ENCODE results near the gene SCAF11. TPM values are rescaled to one million over a fixed set of nuclear protein-coding genes. Genes with fewer than 3 reads are reported as not detected.

Gene SCAF11
- total RNA-seq, 1 donor from 2014 or later: 115 TPM

DNA sequence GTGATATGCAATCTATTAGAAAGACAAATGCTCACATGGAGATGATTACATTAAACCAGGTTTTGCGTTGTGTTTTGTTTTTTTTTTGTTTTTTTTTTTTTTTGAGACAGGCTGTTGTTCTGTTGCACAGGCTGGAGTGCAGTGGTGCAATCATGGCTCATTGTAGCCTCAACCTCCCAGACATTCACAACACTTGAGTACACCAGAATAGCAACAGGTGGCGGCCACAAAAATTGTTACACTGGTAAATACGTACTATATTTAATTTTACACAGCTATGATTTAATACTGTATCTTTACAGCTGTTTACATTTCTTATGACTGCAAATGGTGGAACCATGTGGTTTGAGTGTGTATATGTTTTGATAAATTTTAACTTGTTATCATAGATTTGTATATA is 60.0 kb downstream of the SCAF11 start:
- no peak for DNase-seq (ENCODE audit: low spot score)

DNA sequence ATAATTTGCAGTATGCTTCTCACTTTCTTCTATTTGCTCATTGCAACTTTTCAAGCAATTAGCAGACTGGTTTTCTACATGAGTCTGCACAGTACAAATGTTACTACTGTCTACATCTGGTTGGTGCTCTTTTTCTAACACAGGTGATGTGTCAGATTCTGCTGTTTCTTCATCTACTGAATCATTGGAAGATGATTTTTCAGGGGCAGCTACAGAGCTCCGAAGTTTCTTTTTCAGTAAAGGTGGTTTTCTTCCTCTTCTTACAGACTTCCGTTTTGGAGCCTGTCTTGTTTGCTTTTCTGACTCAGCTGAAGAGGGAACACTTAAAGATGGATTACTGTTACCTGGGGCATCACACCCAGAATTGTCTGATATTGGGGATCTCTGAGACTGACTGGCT is 62.1 kb downstream of the SCAF11 start:
- DNase-seq (ENCODE audit: low spot score): no peak

DNA sequence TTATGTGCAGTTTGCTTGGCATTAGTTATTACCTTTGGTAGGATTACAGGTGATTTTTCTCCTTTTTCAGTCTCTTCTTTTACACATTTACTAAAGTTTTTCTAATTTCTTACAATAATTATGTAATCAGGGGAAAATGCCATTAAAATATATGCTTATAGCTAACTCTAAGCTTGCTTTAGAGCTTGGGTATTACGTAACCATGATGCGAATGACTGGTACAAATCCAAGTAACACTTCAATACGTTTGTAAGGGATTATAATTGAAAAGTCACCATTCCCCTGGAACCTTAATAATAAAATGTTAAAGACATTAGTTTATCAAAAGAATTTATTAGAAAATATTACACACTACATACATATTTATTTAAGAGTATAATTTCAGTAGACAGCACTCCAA is 71.6 kb downstream of the SCAF11 start:
- DNase-seq (ENCODE audit: low spot score): no peak

DNA sequence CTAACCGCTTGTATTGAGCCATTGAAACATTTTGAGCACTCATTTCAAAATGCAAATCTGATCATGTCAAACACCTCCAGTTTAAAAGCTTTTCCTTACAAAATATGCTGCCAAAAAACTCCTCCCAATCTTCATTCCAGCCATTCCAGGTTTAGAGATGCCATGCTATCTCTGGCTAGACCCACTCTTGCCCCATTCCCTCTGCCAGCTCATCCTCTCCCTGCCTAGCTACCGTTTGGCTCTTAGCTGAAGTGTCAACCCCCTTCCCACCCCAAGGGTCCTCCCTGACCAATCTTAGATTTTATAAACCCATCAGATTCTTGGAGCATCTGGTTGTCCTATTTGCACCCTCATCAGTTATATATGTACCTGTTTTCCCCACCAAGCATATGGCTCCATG is 75.0 kb downstream of the SCAF11 start:
- no peak for DNase-seq (ENCODE audit: low spot score)

DNA sequence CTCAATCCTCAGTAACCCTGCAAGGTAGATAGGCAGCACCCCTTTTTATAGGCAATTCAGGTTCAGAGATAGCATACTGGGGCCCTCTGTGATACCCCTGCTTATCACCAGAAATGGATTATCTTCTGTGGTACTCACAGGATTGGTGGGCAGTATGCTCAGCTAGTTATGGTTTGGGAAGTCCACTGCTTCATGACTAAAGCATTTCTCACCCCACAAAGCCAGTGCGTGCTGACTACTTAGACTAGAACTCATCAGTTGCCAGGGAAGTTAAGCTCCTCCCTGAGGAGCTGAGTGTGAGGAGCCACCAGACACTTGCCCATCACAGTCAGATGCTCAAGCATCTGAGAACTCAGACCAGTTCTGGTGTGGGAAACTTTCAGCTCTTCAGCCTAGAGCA is 76.3 kb downstream of the SCAF11 start:
- DNase-seq (ENCODE audit: low spot score): no peak

DNA sequence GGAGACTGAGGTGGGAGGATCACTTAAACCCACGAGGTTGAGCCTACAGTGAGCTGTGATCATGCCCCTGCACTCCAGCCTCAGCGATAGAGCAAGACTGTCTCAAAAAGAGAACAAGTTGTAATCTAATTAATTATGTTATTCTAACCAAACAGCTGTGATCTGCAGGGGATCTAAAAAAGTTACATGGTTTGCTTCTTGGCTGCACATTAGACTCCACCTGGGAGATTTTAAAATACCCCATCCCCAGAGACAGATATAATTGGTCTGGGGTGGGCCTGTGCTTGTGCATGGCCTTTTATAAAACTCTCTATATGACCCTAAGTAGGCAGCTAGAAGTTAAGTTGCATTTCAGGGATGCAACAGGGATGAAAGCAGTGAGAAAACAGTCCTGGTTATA is 76.7 kb downstream of the SCAF11 start:
- no peak for DNase-seq (ENCODE audit: low spot score)

DNA sequence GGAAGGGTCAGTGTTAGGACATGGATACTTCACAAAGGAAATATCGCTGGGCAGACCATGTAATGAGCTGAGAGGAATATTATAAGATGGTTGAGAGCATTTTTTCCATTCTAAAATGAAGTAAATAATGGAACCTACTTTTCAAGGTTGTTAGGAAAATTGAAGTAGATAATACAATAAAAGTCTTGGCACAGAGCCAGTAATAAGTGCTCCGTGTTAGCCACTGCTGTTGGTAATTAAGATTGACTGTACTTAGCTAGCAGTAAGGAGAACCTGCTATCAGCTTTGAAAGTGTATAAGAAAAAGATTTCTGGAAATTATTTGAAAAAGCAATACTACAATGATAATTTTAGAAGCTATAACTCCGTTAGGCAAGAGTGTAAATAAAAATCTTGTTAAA is 77.6 kb downstream of the SCAF11 start:
- DNase-seq (ENCODE audit: low spot score): no peak

DNA sequence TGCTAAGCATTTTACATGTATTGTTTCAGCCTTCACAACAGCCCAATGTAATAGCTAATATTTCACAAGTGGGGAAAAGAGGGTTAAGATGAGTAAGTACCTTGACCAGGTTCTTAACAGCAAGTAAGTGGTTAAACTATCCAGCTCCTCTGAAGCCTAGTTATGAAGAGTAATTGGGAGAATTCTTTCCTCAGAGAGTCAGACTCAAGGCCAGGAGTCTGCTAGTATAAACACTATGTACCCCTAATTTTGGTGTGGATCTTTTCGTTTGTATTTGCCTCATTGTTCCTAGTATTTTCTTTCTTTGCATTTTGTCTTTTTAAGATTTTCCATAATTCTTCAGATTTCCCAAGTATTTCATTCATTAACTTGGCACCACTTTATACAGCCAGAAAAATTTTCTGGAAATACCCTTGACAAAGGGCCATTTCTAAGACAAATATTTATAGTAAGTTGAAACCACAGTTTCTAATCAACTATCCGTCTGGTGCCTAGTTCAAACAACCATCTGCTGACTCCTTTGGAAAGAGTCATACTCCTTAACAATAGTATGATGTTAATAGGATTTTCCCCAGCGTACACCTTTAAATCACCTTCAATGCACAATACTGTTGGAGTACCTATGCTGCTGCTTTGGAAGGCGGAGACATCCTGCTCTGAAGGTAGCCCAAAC is 81.2 kb downstream of the SCAF11 start:
- no peak for DNase-seq (ENCODE audit: low spot score)

DNA sequence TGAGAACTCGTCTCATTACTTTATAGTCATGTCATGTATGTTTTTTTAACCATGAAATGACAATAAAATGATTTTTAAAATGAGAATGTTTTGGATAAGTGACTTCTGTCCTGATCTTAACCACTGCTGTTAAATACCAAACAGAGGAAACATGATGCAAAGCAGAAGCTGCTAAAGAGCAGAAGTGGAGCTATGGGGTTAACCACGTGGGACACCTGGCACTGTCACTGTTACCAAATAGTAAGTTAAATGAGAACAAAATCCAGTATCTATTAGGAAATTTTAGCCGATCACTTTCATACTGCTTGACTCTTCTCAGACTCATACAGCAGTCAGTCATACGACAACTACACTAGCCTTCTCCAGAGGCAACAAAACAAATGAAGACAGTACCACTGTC is 82.4 kb downstream of the SCAF11 start:
- DNase-seq (ENCODE audit: low spot score): no peak

DNA sequence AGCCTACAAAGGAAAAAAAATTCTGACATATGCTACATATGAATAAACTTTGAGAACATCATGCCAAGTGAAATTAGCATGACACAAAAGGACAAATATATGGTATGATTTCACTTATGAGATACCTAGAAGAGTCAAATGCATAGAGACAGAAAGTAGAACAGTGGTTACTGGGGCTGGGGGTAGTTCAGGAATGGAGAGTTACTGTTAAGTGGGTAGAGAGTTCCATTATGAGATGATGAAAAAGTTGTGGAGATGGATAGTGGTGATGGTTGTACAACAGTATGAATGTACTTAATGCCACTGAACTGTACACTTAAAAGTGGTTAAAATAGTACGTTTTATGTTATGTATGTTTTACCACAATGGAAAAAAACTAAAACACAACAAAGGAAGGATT is 92.3 kb downstream of the SCAF11 start:
- no peak for DNase-seq (ENCODE audit: low spot score)

DNA sequence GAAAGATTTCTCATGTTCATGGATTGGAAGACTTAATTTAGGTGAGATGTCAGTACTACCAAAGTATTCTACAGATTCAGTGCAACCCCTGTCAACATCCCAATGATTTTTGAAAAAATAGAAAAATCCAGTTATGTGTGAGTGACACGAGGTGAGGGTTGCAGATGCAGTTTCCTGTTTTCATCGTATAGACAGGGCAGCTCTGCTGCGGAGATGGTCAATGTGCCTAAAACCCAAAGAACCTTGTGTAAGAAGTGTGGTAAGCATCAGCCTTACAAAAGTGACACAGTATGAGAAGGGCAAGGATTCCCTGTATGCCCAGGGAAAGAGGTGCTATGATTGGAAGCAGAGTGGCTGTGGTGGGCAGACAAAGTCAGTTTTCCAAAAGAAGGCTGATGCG is 94.4 kb downstream of the SCAF11 start:
- DNase-seq (ENCODE audit: low spot score): no peak

DNA sequence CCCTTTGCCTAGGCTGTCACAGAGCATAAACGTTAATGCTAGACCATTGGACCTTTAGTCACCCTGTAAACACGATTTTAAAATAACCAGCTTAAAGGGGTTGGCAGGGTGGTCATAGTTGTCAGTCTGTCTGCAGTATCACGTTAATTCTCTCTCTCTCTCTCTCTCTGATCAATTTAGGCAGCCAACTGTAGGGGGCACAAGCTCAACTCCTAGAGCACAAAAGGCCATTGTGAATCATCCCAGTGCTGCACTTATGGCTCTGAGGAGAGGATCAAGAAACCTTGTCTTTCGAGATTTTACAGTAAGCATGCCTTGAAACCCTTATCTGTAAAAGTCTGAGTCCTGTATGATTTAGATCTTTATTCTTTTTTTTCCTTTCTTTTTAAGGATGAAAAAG is 97.1 kb downstream of the SCAF11 start:
- no peak for DNase-seq (ENCODE audit: low spot score)

DNA sequence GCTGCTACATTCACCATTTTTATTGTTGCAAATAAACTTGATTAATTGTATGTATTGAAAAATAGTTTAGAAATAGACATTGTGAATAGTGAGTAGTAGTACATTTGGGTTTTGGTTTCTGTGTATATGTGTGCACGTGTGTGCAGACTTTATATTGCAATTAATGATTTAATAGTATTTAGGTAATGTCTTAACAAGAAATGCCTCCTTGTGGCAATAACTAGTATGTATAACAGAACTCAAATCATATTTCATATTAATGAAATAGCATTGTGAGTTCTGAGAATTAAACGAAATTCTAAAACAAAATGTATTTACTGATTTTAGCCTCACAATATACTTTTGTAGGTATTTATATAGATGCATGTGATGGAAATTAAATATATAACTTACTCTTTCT is 100.1 kb downstream of the SCAF11 start:
- DNase-seq (ENCODE audit: low spot score): no peak

DNA sequence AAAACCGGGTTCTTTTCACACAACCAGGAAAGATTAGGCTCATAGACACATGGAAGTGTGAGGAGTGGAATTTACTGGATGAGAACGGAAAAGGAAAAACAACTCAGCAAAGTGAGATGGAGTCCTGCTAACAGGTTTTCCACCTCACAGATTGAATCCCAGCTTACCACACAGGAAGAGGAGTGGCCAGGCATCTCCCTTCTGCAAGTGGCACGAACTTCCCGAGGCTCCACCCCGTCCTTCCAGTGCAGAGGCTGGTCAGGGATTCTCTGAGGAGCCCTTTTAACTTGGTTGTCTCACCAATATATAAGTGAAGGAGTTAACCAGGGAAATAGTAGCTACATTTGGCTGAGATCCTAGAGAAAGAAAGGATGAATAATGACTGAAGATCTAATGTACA is 102.8 kb downstream of the SCAF11 start:
- no peak for DNase-seq (ENCODE audit: low spot score)

DNA sequence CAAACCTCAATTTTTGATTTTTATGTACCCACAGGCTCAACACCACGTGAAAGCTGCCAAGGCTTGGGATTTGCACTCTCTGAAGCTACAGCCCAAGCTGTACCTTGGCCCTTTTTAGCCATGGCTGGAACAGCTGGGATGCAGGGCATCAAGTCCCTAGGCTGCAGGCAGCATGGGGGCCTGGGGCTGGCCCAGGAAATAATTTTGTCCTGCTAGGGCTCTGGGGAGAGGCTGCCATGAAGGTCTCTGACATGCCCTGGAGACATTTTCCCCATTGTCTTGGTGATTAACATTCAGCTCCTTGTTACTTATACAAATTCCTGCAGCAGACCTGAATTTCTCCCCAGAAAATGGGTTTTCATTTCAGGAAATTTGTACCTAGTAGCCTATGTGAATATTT is 103.7 kb downstream of the SCAF11 start:
- DNase-seq (ENCODE audit: low spot score): no peak

DNA sequence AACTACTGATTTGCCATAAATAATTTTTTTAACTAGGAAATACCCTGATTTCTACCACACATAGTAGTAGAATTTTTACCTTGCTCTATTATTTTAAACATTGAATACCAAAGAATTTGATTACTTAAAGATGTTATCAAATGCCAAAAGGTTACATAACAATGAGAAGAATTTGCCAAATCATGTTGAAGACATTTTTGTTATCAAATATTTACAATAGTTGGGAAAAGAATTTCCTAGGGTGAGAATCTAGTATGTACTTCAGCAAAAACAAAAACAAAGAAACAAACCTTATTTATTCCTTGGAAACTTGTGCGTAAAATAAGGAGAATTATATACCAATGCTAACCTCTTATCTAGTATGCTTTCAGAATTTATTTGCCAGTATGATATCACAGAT is 107.2 kb downstream of the SCAF11 start:
- no peak for DNase-seq (ENCODE audit: low spot score)

DNA sequence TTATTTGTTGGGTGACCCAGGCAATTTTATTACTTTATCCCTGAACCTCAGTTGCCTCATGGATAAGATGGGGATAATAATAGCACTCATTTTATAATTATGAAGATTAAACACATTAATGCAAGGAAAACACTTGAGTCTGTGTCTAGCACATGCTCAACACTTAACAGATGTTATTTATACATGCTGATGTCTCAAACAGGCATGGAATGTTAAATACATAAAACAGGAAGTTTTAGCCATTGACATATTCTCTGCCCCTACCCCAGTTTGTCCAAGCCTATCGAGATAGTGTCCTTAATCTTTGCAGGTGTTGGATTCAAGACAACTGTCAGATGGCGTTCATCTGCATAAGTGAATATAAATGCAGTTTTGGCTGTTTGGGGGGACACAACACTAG is 109.8 kb downstream of the SCAF11 start:
- DNase-seq (ENCODE audit: low spot score): no peak

DNA sequence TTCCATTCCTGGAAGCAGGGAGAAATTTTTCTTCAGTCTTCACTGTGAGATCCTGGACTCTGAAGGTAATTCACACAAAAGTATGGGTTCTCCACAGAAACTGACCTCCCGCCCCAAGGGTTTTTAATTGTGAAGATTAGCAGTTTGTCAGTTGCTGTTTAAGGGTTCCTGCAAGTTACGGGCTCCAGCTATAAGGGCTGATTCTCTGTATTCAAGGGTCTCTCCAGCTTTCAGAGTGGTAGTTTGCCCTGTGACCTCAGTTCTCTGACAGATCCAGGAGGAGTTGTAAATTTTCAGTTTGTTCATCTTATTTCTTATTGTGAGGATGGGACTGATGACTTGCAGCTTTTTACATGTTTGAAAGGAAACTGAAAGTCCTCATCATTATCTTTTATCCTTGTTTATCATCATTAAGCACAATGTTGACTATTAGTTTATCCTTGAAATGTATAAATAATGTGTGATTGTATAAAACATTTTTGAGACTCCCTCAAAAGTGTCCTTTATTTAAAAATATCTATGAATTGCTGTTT is 110.9 kb downstream of the SCAF11 start:
- DNase-seq (ENCODE audit: low spot score): no peak

DNA sequence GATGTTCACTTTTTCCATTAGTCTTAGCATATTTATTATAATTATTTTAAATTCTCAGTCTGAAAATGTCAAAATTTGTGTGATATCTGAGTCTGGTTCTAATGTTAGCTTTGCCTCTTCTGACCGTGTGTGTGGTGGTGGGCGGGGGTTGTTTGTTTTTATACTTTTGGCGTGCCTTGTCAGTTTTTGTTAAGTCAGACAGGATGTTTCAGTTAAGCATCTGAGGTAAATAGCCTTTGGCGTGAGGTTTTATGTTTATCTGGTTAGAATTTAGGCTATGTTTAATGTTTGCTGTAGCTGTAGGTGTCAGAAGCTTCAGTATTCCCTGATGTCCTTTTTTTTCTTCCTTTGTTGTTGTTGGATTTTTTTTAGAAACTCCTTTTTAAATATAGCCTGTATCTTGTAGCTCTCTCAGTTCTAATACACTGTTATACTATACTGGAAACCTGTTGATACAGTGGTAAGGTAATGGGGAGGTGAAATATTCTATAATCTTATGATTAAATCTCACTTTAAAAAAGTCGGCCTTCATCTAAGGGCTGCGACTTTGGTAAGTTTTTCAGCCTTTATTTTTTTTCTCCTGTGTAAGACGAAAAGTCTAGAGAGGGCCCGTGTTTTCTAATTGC is 111.6 kb downstream of the SCAF11 start:
- no peak for DNase-seq (ENCODE audit: low spot score)

DNA sequence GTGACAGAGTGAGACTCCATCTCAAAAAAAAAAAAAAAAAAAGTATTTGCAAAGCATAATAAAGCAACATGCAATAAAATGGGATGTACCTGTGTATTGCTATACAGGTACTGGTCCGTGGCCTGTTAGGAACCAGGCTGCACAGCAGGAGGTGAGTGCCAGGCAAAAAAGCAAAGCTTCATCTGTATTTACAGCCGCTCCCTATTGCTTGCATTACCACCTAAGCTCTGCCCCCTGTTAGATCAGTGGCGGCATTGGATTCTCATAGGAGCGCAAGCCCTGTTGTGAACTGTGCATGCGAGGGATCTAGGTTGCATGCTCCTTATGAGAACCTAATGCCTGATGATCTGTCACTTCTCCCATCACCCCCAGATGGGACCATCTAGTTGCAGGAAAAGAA is 113.3 kb downstream of the SCAF11 start:
- DNase-seq (ENCODE audit: low spot score): no peak

DNA sequence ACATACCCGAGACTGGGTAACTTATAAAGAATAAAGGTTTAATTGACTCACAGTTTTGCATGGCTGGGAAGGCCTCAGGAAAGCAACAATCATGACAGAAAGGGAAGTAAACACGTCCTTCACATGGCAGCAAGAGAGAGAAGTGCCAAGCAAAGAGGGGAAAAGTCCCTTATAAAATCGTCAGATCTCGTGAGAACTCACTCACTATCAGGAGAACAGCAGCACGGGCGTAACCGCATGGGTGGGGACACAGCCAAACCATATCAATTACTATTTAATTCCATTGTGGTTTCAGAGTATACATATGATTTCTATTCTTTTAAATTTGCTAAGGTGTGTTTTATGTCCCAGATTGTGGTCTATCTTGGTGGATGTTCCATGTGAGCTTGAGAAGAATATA is 117.9 kb downstream of the SCAF11 start:
- DNase-seq (ENCODE audit: low spot score): no peak

Measured in mesenteric fat pad (tissue), 1 donor.